Neural cell (in vitro differentiated cells): ENCODE measurements around the gene ATP8B3. TPM values are rescaled to one million over a fixed set of nuclear protein-coding genes. Genes with fewer than 3 reads are reported as not detected.

Experiments used
- H2AFZ ChIP-seq: fragments of 200-600, 300-800 bp; sonication (generic), shearing (Covaris generic); 2 replicates; pipeline ENCODE4 v1.6.0; 2014; ENCODE audit warnings: low read depth, mild to moderate bottlenecking, antibody characterized with exemption, low read length, moderate library complexity
- H3F3A ChIP-seq: fragments of 200-600 bp; shearing (Covaris generic); 2 replicates; pipeline ENCODE4 v1.6.1; 2016; ENCODE audit warnings: mild to moderate bottlenecking, moderate library complexity, mixed read lengths, antibody characterized with exemption, low read length; ENCODE audit not compliant: insufficient read depth, poor library complexity, severe bottlenecking
- H3K27ac ChIP-seq: fragments of 200-600, 300-800 bp; sonication (generic), shearing (Covaris generic); 2 replicates; pipeline ENCODE4 v1.5.1; 2014; ENCODE audit warnings: mild to moderate bottlenecking, low read length, moderate library complexity
- H3K27me3 ChIP-seq: fragments of 300-800, 200-600 bp; sonication (generic), shearing (Covaris generic); 2 replicates; pipeline ENCODE4 v1.6.0; 2014; ENCODE audit warnings: mild to moderate bottlenecking, low read depth, low read length, moderate library complexity; ENCODE audit not compliant: insufficient read depth
- H3K36me3 ChIP-seq: fragments of 300-800, 200-600 bp; sonication (generic), shearing (Covaris generic); 2 replicates; pipeline ENCODE4 v1.5.1; 2014; ENCODE audit warnings: mild to moderate bottlenecking, antibody characterized with exemption, low read length, moderate library complexity; ENCODE audit not compliant: insufficient read depth
- H3K4me2 ChIP-seq: fragments of 300-800, 200-600 bp; sonication (generic), shearing (Covaris generic); 2 replicates; pipeline ENCODE4 v1.6.0; 2014; ENCODE audit warnings: mild to moderate bottlenecking, low read length
- H3K4me3 ChIP-seq: fragments of 300-800, 200-600 bp; sonication (generic), shearing (Covaris generic); 2 replicates; pipeline ENCODE4 v1.5.1; 2014; ENCODE audit warnings: mild to moderate bottlenecking, low read length, moderate library complexity
- H3K79me2 ChIP-seq: fragments of 200-600 bp; shearing (Covaris generic); replicated peaks from 2 replicates; pipeline ENCODE4 v1.6.0; 2014; ENCODE audit warnings: mild to moderate bottlenecking, low read length, moderate library complexity; ENCODE audit not compliant: insufficient read depth
- H3K9ac ChIP-seq: fragments of 300-800, 200-600 bp; sonication (generic), shearing (Covaris generic); 2 replicates; pipeline ENCODE4 v1.6.1; 2016; ENCODE audit warnings: mild to moderate bottlenecking, low read length, mixed read lengths
- H3K9me2 ChIP-seq: fragments of 200-600 bp; shearing (Covaris generic); 2 replicates; pipeline ENCODE4 v1.6.1; 2016; ENCODE audit warnings: mild to moderate bottlenecking, low read length, mixed read lengths; ENCODE audit not compliant: insufficient read depth
- H3K9me3 ChIP-seq: fragments of 200-600, 300-800 bp; sonication (generic), shearing (Covaris generic); 2 replicates; pipeline ENCODE4 v1.6.1; 2016; ENCODE audit warnings: mild to moderate bottlenecking, mixed run types, low read length, moderate library complexity, mixed read lengths
- H4K20me1 ChIP-seq: fragments of 200-600 bp; shearing (Covaris generic); 2 replicates; pipeline ENCODE4 v1.6.1; 2016; ENCODE audit warnings: mild to moderate bottlenecking, mixed run types; ENCODE audit not compliant: insufficient read depth
- EP300 ChIP-seq: fragments of 450-650 bp; conservative IDR thresholded peaks from 2 replicates; pipeline ENCODE4 v1.6.1; 2014; ENCODE audit warnings: antibody characterized with exemption, mild to moderate bottlenecking, moderate library complexity; ENCODE audit not compliant: poor library complexity, severe bottlenecking
- EZH2 ChIP-seq: fragments of 200-600, 300-800 bp; shearing (Covaris generic), sonication (generic); IDR thresholded peaks from 2 replicates; pipeline ENCODE4 v1.6.1; 2014; ENCODE audit warnings: antibody characterized with exemption, low read length, borderline replicate concordance, mild to moderate bottlenecking; ENCODE audit not compliant: insufficient read depth, poor library complexity, severe bottlenecking
- MXI1 ChIP-seq: fragments of 450-650 bp; conservative IDR thresholded peaks from 2 replicates; pipeline ENCODE4 v1.6.1; 2014; ENCODE audit warnings: antibody characterized with exemption, mild to moderate bottlenecking; ENCODE audit not compliant: poor library complexity, severe bottlenecking
- POLR2AphosphoS5 ChIP-seq: IDR thresholded peaks from 2 replicates; pipeline ENCODE4 v1.6.1; 2012
- RAD21 ChIP-seq: fragments of 450-650 bp; conservative IDR thresholded peaks from 2 replicates; pipeline ENCODE4 v1.6.1; 2014; ENCODE audit warnings: antibody characterized with exemption, mild to moderate bottlenecking, moderate library complexity
- SMC3 ChIP-seq: fragments of 450-650 bp; conservative IDR thresholded peaks from 2 replicates; pipeline ENCODE4 v1.6.1; 2014; ENCODE audit warnings: antibody characterized with exemption, mild to moderate bottlenecking, moderate library complexity; ENCODE audit not compliant: poor library complexity
- TAF1 ChIP-seq: IDR thresholded peaks from 2 replicates; pipeline ENCODE4 v1.6.1; 2012; ENCODE audit warnings: low read depth
- polyA plus RNA-seq: library from polyadenylated mRNA; depleted of rRNA; stranded (reverse); fragments of >200 nt; gene quantifications from 2 replicates; pipeline ENCODE4 v1.2.3, GENCODE V29; 2014
- TF ChIP-seq, protein P1 (sequence below): fragments of 450-650 bp; IDR thresholded peaks from 2 replicates; pipeline ENCODE4 v1.5.1; 2014; ENCODE audit warnings: antibody characterized with exemption, mild to moderate bottlenecking, moderate library complexity; ENCODE audit not compliant: poor library complexity, severe bottlenecking
- TF ChIP-seq, protein P2 (sequence below): IDR thresholded peaks from 2 replicates; pipeline ENCODE4 v1.6.1; 2012; ENCODE audit warnings: borderline replicate concordance

The ATP8B3 gene
- polyA plus RNA-seq, 1 donor from 2014 or later, result 1.5 TPM

DNA sequence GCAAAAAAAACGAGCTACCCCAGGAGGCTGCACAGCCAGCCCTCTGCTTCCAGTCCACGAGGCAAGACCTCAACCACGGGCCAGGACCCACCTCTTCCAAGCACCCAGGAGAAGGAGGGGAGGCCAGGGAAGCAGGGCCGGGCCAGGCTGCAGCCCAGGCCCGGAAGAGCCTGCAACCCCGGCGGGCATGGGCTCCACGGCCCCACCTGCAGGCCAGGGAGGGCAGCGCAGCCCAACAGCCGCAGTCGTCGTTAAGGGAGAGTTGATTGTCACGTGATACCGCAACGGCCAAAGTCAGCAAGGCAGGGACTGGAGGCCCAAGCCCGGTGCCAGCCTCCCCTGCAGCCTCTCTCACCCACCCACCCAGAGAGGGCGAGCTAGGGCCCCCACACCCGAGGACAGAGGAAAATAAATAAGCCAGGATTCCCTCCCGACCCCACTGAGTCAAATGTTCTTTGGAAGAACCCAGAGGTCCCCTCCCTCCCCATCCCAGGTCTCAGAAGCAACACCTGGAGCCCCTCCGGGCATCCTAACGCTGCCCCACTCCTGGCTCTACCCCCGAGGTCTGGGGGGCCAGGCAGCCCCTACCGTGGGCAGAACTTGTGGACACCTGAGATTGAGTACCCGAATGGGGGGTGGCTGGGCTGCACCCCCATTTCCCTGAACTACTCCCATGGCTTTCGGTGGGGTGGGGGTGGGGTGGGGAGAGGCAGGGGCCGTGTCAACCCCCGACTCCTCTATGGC is 41.4 kb upstream of the ATP8B3 start:
- Histone ChIP-seq H3K36me3 (no peaks in the 10 kb centered on the region), H2AFZ (no peak overlapping the region), H3K4me2 (no peak overlapping the region), H3K9me2 (no peaks in the 10 kb centered on the region), H3K9ac (no peak overlapping the region), H3K27ac (no peak overlapping the region), H4K20me1 (no peaks in the 10 kb centered on the region), H3K79me2 (no peaks in the 10 kb centered on the region), H3K9me3 (no peaks in the 10 kb centered on the region), H3F3A (no peaks in the 10 kb centered on the region), H3K27me3 (no peaks in the 10 kb centered on the region), H3K4me3 (no peak overlapping the region)
- TF ChIP-seq SMC3, result no peak
- TF ChIP-seq, protein P1, sequence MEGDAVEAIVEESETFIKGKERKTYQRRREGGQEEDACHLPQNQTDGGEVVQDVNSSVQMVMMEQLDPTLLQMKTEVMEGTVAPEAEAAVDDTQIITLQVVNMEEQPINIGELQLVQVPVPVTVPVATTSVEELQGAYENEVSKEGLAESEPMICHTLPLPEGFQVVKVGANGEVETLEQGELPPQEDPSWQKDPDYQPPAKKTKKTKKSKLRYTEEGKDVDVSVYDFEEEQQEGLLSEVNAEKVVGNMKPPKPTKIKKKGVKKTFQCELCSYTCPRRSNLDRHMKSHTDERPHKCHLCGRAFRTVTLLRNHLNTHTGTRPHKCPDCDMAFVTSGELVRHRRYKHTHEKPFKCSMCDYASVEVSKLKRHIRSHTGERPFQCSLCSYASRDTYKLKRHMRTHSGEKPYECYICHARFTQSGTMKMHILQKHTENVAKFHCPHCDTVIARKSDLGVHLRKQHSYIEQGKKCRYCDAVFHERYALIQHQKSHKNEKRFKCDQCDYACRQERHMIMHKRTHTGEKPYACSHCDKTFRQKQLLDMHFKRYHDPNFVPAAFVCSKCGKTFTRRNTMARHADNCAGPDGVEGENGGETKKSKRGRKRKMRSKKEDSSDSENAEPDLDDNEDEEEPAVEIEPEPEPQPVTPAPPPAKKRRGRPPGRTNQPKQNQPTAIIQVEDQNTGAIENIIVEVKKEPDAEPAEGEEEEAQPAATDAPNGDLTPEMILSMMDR, result peak; percentile 61

DNA sequence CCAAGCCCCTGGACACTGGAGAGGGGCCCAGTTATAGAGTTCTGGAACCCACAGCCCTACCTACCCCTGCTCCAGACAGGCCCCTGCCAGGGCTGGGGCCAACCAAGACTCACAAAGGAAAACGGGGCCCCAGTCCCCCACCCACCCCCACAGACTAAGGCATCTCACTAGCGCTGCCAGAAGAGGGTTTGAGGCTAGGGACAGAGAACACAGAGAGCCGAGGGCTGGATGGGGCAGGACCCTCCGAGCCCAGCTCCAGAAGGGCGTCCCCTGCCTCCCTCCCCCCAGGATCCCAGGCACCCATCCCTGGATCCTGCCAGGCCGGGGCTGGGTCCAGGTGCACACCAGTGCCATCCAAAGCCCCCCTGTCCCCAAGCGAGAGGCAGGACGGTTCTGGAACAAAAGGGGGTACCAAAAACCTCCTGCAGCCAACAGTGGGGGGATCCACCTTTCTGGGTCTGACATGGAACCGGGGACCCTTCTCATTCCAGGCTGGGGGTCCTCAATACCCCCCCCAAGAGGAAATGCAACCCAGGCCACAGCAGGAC is 40.6 kb upstream of the ATP8B3 start:
- no peak overlapping the region for H3K27ac ChIP-seq
- no peak overlapping the region for H3K4me2 ChIP-seq
- H3K9me3 ChIP-seq, result no peaks in the 10 kb centered on the region
- no peak overlapping the region for H2AFZ ChIP-seq
- H3K79me2 ChIP-seq, result peaks cover 6% of the 10 kb centered on the region
- H4K20me1 ChIP-seq, result no peaks in the 10 kb centered on the region
- H3F3A ChIP-seq, result no peaks in the 10 kb centered on the region
- no peak overlapping the region for H3K9ac ChIP-seq
- no peak overlapping the region for H3K4me3 ChIP-seq
- H3K27me3 ChIP-seq, result no peaks in the 10 kb centered on the region
- no peaks in the 10 kb centered on the region for H3K36me3 ChIP-seq
- H3K9me2 ChIP-seq, result no peaks in the 10 kb centered on the region
- TF ChIP-seq SMC3, result no peak
- TF ChIP-seq, protein P2, sequence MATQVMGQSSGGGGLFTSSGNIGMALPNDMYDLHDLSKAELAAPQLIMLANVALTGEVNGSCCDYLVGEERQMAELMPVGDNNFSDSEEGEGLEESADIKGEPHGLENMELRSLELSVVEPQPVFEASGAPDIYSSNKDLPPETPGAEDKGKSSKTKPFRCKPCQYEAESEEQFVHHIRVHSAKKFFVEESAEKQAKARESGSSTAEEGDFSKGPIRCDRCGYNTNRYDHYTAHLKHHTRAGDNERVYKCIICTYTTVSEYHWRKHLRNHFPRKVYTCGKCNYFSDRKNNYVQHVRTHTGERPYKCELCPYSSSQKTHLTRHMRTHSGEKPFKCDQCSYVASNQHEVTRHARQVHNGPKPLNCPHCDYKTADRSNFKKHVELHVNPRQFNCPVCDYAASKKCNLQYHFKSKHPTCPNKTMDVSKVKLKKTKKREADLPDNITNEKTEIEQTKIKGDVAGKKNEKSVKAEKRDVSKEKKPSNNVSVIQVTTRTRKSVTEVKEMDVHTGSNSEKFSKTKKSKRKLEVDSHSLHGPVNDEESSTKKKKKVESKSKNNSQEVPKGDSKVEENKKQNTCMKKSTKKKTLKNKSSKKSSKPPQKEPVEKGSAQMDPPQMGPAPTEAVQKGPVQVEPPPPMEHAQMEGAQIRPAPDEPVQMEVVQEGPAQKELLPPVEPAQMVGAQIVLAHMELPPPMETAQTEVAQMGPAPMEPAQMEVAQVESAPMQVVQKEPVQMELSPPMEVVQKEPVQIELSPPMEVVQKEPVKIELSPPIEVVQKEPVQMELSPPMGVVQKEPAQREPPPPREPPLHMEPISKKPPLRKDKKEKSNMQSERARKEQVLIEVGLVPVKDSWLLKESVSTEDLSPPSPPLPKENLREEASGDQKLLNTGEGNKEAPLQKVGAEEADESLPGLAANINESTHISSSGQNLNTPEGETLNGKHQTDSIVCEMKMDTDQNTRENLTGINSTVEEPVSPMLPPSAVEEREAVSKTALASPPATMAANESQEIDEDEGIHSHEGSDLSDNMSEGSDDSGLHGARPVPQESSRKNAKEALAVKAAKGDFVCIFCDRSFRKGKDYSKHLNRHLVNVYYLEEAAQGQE, result no peak
- TF ChIP-seq TAF1, result no peak
- no peak for TF ChIP-seq POLR2AphosphoS5
- no peak for TF ChIP-seq RAD21
- TF ChIP-seq EZH2, result no peak
- no peak for TF ChIP-seq MXI1
- TF ChIP-seq, protein P1, result no peak
- no peak for TF ChIP-seq EP300
